Stomach (tissue), 9 donors: ENCODE data around the gene LARP1B. TPM values are rescaled to one million over a fixed set of nuclear protein-coding genes. Genes with fewer than 3 reads are reported as not detected.

Experiments
- DNase-seq, 2 donors: peaks; one replicate each; pipeline versions ENCODE4 v3.0.0 to v3.0.0-alpha.2; 2013 to 2019
- H3K27ac ChIP-seq, 5 donors: fragments of 200-600 bp in 4 of 5; sonication (generic) in 4 of 5; one replicate each; pipeline ENCODE4 v1.5.1; 2013 to 2019; ENCODE audit warnings: mild to moderate bottlenecking in 1 of 5, moderate library complexity in 1 of 5
- H3K27me3 ChIP-seq, 3 donors: fragments of 200-600 bp; sonication (generic); one replicate each; pipeline ENCODE4 v1.5.1; 2017 to 2019; ENCODE audit warnings: mixed run types in 1 of 3
- H3K36me3 ChIP-seq, 4 donors: fragments of 200-600 bp; sonication (generic); 1 replicate in 3 of 4; 2 replicates in 1 of 4; pipeline ENCODE4 v1.5.1; 2016 to 2019
- H3K4me1 ChIP-seq, 4 donors: fragments of 200-600 bp; sonication (generic); one replicate each; pipeline ENCODE4 v1.5.1; 2016 to 2019
- H3K4me3 ChIP-seq, 4 donors: fragments of 200-600 bp; sonication (generic) in 3 of 4; one replicate each; pipeline ENCODE4 v1.5.1; 2016 to 2019; ENCODE audit warnings: mild to moderate bottlenecking in 1 of 4
- H3K9me3 ChIP-seq, 4 donors: fragments of 200-600 bp; sonication (generic); one replicate each; pipeline ENCODE4 v1.5.1; 2016 to 2019
- EP300 ChIP-seq: sonication (generic); formaldehyde crosslinking; IDR thresholded peaks from one replicate; pipeline ENCODE4 v1.6.1; 2017; ENCODE audit warnings: antibody characterized with exemption
- POLR2A ChIP-seq, 4 donors: fragments of 450-650 bp; IDR thresholded peaks; one replicate each; pipeline ENCODE4 v1.6.1; 2016; ENCODE audit warnings: antibody characterized with exemption in 4 of 4, control low read depth in 2 of 4, mild to moderate bottlenecking in 1 of 4, moderate library complexity in 1 of 4
- POLR2AphosphoS5 ChIP-seq, 3 donors: sonication (generic); formaldehyde crosslinking; IDR thresholded peaks; one replicate each; pipeline ENCODE4 v1.6.1; 2016; ENCODE audit warnings: antibody characterized with exemption in 3 of 3
- WGBS, 5 donors: extraction: QIAGEN DNeasy Blood & Tissue Kit in 3 of 5; methylation state at CpG; one replicate each; pipeline versions ENCODE4 v1.1.5 to v1.1.7; 2013 to 2018; 5-methylcytosine and 5-hydroxymethylcytosine counted together
- intact Hi-C: fragments of 100-400 bp; cut with DNase I; formaldehyde crosslinking; loops from one replicate; pipeline ENCODE4 v1.15.1; 2023; ENCODE audit warnings: low total_unique reads
- polyA plus RNA-seq, 3 donors: library from polyadenylated mRNA; stranded (reverse); fragments of 200-250 nt; gene quantifications; one replicate each; pipeline ENCODE4 v1.2.3, GENCODE V29; 2013
- total RNA-seq, 5 donors: library from RNA; depleted of rRNA; stranded (reverse); fragments of >200 nt; gene quantifications; one replicate each; pipeline versions ENCODE4 v1.1.0 to v1.2.3, GENCODE V29; 2014 to 2016
- TF ChIP-seq, protein P1 (sequence below), 7 experiments: fragments of 450-650 bp in 4 of 7; fragments of 200-600 bp in 3 of 7; sonication (generic) in 3 of 7; IDR thresholded peaks; one replicate each; pipeline ENCODE4 v1.5.1; 2016 to 2019; ENCODE audit warnings: antibody characterized with exemption in 7 of 7, control low read depth in 2 of 7, mild to moderate bottlenecking in 1 of 7
- donor health status: healthy with polysubstance abuse.
- donor health status: Bipolar disorder and iron deficiency.
- donor health status: healthy.

The LARP1B gene
- total and polyA plus RNA-seq, 8 donors: 2.3 to 113 (median 23.3) TPM

- no peak for DNase-seq
- TF ChIP-seq, protein P1, sequence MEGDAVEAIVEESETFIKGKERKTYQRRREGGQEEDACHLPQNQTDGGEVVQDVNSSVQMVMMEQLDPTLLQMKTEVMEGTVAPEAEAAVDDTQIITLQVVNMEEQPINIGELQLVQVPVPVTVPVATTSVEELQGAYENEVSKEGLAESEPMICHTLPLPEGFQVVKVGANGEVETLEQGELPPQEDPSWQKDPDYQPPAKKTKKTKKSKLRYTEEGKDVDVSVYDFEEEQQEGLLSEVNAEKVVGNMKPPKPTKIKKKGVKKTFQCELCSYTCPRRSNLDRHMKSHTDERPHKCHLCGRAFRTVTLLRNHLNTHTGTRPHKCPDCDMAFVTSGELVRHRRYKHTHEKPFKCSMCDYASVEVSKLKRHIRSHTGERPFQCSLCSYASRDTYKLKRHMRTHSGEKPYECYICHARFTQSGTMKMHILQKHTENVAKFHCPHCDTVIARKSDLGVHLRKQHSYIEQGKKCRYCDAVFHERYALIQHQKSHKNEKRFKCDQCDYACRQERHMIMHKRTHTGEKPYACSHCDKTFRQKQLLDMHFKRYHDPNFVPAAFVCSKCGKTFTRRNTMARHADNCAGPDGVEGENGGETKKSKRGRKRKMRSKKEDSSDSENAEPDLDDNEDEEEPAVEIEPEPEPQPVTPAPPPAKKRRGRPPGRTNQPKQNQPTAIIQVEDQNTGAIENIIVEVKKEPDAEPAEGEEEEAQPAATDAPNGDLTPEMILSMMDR (IDR thresholded peaks at IDR 0.05): no peak
- TF ChIP-seq POLR2A (IDR thresholded peaks at IDR 0.05) (no peak), POLR2AphosphoS5 (IDR thresholded peaks at IDR 0.05) (no peak), EP300 (no peak)
- Histone ChIP-seq H3K4me1 (no peaks in the 10 kb centered on the region), H3K4me3 (no peak overlapping the region), H3K27me3 (no peaks in the 10 kb centered on the region), H3K27ac (no peak overlapping the region), H3K9me3 (no peaks in the 10 kb centered on the region), H3K36me3 (no peaks in the 10 kb centered on the region)
- intact Hi-C loops: no loop called here
Measured at GRCh38 chr4:128169245-128169644, 108.1 kb downstream of the LARP1B start.

DNA sequence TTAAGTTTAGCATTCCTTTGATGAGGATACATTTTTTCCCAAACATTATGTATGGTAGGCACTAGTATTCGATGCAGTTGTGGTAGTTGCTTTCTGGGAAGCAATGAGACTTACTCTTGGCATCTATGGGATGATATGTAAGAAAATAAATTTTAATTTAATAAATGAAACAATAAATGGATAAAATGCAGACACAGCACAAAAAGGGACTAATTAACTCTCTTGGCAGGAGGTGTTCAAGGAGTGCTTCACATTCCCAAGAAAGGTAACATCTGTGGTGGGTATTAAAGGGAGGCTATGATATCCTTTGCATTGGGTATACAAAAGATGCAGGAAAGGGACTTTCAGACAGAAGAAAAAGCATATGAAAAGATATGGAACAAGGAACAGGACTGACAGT, 115.5 kb downstream of the LARP1B start:
- no peaks in the 10 kb centered on the region for H3K9me3 ChIP-seq
- TF ChIP-seq POLR2AphosphoS5 (IDR thresholded peaks at IDR 0.05): no peak
- TF ChIP-seq, protein P1 (IDR thresholded peaks at IDR 0.05): no peak
- H3K36me3 ChIP-seq: peaks cover 0 to 15% (median 10%) of the 10 kb centered on the region in 4 donors
- DNase-seq: no peak
- no peak overlapping the region for H3K4me3 ChIP-seq
- intact Hi-C loops: no loop called here
- no peaks in the 10 kb centered on the region for H3K4me1 ChIP-seq
- no peak overlapping the region for H3K27ac ChIP-seq
- H3K27me3 ChIP-seq: no peaks in the 10 kb centered on the region
- 95 to 100% (median 95%) methylated on average over 1 of the region's 1 CpG for WGBS, 5 donors

GRCh38 chr4:128177498-128177897, 116.4 kb downstream of the LARP1B start:
- 79 to 89% (median 84%) methylated on average over 1 of the region's 1 CpG for WGBS, 5 donors
- Histone ChIP-seq H3K27me3 (no peaks in the 10 kb centered on the region), H3K27ac (no peak overlapping the region), H3K4me3 (no peak overlapping the region), H3K36me3 (peaks cover 0 to 16% (median 10%) of the 10 kb centered on the region in 4 donors), H3K9me3 (no peaks in the 10 kb centered on the region), H3K4me1 (no peaks in the 10 kb centered on the region)
- intact Hi-C loops: no loop called here
- TF ChIP-seq POLR2AphosphoS5 (IDR thresholded peaks at IDR 0.05): no peak
- TF ChIP-seq, protein P1 (IDR thresholded peaks at IDR 0.05): no peak
- TF ChIP-seq EP300: no peak
- TF ChIP-seq POLR2A (IDR thresholded peaks at IDR 0.05): no peak
- no peak for DNase-seq

DNA sequence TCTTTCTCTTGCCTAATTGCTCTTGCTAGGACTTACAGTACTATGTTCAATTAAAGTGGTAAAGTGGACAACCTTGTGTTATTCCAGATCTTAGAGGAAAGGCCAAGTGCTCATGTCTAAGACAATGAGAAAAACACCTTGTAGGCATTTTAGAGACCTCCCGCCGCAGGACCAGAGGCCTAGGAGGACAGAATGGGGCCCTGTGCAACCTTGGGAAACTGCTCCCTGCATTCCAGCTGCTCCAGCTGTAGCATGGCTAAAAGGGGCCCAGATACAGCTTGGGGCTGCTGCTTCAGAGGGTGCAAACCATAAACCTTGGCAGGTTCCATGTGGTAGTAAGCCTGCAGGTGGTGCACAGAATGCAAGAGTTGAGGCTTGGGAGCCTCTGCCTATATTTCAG, 125.5 kb downstream of the LARP1B start:
- H3K9me3 ChIP-seq: no peaks in the 10 kb centered on the region
- no peak for DNase-seq
- peaks cover 0 to 28% (median 9%) of the 10 kb centered on the region in 4 donors for H3K36me3 ChIP-seq
- 94 to 100% (median 98%) methylated on average over 2 of the region's 2 CpGs for WGBS, 5 donors
- no peak overlapping the region for H3K4me3 ChIP-seq
- no peak for TF ChIP-seq POLR2AphosphoS5 (IDR thresholded peaks at IDR 0.05)
- TF ChIP-seq, protein P1 (IDR thresholded peaks at IDR 0.05): no peak
- no peak for TF ChIP-seq EP300
- TF ChIP-seq POLR2A (IDR thresholded peaks at IDR 0.05): no peak
- H3K27ac ChIP-seq: no peak overlapping the region
- H3K27me3 ChIP-seq: no peaks in the 10 kb centered on the region
- H3K4me1 ChIP-seq: peaks cover 3 to 8% (median 5%) of the 10 kb centered on the region in 4 donors
- intact Hi-C loops: no loop called here
